HG03342 (cell line): ENCODE data around the gene ABR.
"Not testable (repeated sequence)": the region's sequence is repeated elsewhere in the genome, so short reads cannot be mapped to it uniquely, and the experiment has no call there.

Experiments used
- ATAC-seq: cut with Tn5 transposase; IDR thresholded peaks from one replicate; pipeline ENCODE4 v1.9.1; 2021; ENCODE audit warnings: mild to moderate bottlenecking, moderate library complexity; ENCODE audit not compliant: unreplicated experiment

Gene ABR

DNA sequence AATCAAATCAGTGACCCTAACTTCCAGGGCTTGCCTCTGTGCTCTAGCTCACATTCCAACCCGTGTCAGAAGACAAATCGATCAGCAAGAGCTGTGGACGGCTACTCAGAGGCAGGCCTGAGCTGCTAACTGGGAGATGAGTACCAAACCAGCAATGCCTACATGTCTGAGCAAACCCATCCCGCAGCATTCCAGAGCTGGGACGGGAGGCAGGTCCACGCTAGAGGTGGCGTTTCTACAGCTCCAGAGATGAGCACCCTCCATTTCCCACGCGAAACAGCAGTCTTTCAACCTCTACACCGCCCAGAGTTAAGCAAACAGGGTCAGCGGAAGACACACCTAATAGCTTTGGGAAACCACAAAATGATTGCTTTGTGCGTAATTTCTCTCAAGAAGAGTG is 206.7 kb downstream of the ABR start:
- ATAC-seq, result no peak

DNA sequence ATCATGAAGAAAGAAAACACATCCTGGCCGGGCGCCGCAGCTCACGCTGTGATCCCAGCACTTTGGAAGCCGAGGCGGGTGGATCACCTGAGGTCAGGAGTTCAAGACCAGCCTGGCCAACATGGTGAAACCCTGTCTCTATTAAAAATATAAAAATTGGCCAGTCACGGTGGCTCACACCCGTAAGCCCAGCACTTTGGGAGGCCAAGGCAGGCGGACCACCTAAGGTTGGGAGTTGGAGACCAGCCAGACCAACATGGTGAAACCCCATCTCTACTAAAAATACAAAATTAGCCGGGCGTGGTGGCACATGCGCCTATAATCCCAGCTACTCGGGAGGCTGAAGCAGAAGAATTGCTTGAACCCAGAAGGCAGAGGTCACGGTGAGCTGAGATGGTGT is 207.9 kb downstream of the ABR start:
- ATAC-seq, result not testable (repeated sequence)

DNA sequence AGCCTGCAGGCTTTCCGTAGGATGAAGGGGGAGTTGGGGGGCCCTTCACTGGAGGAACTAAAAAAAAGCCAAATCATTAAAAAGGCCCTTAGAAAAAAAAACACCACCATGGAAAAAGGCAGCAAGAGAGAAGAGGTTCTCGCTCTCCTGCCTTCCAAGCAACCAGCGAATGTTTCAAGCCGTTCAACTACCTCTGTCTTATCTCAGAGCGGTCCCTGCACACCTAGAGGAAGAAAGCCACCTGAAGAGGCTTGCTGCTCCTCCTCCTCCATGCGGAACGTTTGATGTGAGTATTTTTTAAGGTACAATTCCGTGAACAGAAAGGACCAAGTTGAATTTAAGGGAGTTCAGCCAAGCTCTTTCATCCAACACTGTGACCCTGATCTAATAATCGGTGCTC is 209.4 kb downstream of the ABR start:
- ATAC-seq, result no peak

DNA sequence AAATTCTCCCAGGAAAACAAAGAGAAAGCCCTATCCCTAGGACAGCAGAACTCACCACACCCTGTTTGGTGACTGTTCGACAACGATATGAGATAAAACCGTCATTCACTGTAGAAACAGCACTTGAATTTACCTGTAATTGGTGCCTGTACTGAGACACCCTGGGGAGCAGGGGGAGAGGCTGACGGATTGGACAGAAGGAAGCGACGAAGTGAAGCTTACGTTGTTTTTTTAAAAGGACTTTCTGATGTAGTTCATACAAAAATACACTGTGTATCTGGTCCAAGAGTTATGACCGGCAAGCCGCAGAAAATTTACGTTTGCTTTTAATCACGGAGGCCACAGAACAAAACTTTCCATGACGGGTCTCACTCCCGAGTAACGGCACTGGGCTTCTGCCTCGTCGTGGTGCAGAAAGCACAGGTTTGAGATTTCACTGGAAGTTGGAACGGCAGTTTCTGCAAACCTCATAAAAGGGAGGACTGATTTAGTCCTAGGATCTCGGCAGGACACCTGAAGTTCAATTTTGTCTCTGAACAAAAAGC is 209.9 kb downstream of the ABR start:
- no peak for ATAC-seq

DNA sequence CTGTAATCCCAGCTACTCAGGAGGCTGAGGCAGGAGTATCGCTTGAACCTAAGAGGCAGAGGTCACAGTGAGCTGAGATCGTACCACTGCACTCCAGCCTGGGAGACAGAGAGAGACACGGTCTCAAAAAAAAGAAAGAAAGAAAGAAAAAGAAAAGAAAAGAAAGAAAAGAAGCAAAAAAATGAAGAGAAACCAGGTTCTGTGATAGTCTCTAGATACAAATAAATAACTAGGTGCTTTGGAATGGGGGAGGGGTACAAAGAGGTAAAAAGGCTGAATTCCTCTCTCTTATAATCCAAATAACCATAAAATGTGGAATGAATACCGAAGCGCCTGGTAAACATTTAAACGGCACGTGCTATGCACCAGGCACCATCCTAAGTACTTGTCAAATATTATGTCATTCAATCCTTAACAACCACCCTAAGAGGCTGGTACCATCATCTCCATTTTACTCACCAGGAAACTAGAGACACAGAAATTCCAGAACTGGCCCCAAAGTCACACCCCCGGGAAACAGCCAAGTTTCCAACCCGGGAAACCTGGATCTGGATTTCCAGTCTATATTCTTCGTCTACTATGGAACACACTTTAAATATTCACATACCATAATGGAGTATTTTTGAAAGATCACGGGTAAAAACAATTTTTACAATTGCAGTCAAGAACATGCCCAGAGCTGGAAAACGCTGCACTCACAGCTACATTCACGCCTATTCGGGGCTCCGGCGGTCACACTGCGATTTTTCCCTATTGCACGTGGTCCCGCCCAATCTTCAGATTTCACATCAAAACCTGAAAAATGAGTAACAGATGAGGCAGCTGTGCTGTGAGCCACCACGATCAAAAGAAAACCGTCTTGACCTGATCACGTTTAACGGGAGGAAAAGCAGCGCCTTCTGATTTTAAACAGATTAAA is 210.7 kb downstream of the ABR start:
- no peak for ATAC-seq

DNA sequence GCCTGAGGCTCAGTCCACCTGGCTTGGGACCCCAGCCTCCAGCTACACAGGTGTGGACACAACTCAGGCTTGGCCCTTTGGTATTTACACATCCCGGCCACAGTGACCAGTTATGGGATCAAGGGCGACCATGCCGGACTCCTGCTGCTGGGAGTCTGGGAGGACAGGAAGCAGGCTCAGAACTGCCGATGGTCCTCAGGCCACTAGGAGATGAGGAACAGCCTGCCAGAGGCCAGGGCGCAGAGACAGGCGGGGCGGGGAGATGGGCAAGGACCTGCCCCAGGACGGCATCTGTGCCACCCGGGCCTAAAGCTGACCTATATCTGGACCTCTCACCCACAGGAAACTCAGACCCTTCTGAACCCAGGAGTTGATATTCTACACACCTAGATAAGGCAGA is 212.7 kb downstream of the ABR start:
- no peak for ATAC-seq

DNA sequence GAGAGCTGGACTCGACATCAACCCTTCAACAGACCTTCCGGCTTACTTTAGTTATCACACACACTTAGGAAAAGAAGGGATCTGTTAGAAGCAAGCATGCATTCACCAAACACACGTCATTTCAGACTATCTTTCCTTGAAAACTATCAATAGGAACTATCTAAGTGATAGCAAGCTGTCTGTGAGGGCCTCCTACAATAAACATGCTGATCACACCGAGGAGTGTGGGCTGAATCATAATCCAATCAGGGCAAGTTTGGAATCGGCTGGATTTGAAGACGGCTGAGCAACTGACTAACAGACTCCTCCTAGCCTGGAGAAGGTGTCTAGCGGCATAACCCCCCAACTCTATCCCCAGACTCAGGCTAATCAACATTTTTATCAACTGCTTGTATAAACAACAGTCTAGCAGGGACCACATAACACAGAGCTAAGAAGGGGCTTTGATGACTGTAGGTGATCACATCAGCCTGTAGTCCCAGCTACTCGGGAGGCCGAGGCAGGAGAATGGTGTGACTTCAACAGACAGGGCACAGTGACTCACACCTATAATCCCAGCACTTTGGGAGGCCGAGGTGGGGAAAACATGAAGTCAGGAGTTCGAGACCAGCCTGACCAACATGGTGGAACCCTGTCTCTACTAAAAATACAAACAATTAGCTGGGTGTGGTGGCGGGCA is 214.3 kb downstream of the ABR start:
- no peak for ATAC-seq

DNA sequence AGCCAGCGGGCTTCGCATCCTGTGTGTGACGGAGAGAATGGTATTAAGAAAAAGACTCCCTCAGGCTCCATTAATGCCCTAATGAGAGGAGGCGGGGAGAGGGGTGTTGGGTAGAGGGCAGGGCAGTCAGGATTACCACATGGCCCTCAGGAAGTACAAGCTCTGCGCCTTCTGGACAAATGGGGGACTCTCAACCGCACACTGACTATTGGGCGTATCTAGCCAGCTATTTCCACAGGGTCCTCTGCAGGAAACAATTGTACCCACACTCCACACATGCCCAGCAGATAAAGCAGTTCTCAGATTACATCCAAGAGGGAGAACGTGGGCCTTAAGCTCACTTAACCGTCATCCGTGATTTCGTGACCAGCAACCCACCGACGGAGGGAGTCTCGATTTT is 214.9 kb downstream of the ABR start:
- ATAC-seq, result no peak

DNA sequence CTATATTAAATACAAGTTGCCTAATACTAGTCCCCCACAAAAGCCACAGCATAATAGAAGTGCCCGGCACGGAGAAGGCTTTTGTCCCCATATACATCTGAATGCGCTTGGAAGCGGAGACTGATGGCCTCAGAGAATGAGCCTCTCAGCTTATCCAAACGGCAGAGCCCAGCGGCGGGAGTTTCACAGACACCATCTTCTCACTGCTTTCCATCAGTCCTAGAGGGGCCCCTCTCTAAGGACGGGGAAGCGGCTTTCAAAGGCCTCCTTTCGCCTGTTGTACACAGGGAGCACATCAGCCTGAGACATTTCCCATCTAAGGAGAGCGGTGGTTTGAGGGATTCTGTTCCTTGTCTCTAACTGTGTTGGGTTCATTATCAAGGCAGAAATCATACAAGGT is 217.1 kb downstream of the ABR start:
- no peak for ATAC-seq

DNA sequence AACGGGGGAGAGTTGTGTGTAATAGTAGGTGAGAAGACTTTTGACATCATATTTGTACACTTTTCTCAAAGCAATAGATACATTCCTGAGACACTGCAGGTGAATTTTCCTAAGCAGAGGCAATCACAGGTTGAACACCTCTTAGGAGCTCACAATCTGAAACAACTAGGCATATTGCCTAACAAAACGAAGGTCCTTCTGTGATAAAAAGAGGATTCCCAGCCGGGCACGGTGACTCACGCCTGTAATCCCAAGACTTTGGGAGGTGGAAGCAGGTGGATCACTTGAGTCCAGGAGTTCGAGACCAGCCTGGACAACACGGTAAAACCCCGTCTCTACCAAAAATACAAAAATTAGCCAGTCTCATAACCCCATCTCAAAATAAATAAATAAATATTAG is 217.6 kb downstream of the ABR start:
- ATAC-seq, result no peak

DNA sequence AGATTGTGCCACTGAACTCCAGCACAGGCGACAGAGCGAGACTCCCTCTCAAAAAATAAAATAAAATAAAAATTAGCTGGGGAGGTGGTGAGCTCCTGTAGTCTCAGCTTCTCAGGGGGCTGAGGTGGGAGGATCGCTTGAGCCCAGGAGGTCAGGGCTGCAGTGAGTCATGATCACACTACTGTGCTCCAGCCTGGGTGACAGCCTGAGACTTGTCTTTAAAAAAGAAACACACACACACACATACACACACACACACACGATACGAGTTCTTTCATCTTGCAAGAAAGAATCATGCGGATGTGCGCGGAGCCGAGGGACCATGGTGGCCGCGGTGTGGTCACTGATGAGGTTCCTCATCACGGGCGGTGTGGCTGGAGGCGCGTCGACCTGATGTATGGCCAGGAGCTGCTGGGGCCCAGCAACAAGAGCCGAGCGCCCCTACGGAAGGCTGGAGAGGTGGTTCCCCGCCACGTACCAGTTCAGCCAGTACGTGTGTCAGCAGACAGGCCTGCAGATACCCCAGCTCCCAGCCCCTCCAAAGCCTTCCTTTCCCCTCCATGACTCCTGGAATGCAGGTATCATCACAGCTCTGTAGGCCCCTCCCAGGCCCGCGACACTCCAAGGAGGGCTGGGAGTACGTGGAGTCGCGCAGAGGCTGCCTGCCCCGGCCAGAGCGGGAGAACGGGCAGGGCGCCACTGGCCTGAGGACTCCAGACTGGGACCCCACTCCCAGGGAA is 220.9 kb downstream of the ABR start:
- no peak for ATAC-seq

DNA sequence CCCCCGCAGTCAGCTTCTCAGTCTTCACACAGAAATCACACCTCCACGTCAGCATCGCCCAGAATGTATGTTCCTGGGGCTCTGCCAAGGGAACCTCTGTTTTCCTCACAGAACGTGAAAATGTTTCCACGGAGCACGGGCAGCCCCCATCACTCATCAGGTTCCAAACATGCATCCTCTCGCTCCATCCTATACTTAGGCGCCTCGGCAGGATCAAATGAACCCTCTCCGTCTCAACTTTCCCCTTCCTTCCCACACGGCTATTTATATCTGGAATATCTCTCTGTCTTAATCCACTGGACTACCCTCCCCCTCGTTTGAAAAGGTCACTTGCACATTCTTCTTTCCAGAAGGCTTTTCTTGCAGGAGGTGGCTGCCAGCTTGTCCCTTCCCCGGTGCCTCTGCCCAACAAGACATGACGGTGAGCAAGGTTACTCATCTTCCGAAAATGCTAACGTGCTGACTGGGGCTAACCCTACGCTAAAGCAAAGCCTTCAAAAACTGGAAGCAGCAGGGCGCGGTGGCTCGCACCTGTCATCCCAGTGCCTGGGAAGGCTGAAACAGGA is 221.8 kb downstream of the ABR start:
- ATAC-seq, result no peak

DNA sequence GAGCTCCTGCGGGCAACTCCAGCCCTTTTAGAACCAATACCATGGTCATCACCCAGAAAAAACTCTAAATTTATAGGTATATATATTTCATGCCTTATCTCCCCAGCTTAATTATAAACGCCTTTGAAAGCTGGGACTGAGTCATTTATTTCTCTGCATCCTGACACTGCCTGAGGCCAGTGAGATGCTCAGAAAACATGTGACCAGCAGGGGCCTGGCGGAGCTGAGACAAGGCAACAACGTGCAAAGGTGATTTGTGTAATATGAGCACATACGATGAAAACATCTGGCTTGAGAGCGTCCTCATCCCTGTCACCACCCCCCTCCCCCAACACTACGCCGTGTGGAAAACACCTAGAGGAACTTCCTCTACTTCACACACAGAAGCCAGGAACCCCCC is 222.9 kb downstream of the ABR start:
- ATAC-seq, result no peak

DNA sequence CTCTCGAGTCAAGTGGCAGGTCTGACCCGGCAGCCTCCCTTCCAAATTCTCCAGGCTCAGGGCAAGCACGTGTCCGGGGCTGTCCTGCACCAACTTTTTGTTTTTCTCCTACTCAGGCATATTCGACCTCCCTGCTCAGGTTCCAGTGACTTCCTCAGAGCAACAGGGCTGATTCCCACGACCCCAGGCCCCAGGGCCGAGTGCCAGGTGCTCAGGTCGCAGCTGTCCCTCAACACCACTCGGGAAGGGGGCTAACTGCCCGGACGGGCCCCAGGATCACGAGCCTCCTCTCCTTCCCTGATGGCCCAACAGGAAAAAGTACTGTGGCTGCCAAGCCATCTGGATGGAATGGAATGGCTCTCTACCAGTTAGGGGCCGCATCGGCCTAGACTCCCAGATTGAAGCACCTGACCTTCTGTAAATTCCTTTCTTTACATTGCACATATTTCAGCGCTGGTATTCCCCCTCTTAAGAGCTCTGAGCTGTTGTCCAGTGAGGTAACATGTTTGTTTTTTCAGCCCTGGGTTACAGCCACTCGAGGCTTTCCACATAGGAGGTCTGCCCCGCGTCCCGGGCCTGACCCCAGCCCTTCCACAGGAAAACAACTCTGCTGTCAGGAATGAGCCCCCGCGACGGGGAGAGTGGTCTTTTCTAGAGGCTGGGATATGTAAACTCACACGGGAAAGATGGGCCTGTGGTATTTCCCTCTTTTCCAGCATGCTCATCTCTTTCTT is 225.2 kb downstream of the ABR start:
- no peak for ATAC-seq

DNA sequence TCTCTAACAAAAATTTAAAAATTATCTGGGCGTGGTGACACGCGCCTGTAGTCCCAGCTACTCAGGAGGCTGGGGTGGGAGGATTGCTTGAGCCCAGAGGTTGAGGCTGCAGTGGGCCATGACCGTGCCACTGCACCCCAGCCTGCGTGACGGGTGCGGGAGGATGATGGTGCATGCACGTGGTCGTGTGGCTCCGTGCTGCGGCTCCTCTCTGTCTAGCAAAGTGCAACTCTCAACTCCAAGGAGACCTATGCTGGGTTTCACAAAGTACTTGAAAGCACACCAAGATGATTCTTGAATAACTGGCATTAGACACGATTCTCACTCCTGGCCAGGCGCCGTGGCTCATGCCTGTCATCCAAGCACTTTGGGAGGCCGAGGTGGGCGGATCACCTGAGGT is 226.0 kb downstream of the ABR start:
- ATAC-seq, result no peak
